Dedifferentiated amniotic fluid mesenchymal stem cell (primary cell): ENCODE results near the gene BACE2.

ENCODE experiments used
- DNase-seq: peaks from one replicate; pipeline ENCODE4 v3.0.0-alpha.2; 2016; ENCODE audit errors: extremely low spot score

Gene BACE2

DNA sequence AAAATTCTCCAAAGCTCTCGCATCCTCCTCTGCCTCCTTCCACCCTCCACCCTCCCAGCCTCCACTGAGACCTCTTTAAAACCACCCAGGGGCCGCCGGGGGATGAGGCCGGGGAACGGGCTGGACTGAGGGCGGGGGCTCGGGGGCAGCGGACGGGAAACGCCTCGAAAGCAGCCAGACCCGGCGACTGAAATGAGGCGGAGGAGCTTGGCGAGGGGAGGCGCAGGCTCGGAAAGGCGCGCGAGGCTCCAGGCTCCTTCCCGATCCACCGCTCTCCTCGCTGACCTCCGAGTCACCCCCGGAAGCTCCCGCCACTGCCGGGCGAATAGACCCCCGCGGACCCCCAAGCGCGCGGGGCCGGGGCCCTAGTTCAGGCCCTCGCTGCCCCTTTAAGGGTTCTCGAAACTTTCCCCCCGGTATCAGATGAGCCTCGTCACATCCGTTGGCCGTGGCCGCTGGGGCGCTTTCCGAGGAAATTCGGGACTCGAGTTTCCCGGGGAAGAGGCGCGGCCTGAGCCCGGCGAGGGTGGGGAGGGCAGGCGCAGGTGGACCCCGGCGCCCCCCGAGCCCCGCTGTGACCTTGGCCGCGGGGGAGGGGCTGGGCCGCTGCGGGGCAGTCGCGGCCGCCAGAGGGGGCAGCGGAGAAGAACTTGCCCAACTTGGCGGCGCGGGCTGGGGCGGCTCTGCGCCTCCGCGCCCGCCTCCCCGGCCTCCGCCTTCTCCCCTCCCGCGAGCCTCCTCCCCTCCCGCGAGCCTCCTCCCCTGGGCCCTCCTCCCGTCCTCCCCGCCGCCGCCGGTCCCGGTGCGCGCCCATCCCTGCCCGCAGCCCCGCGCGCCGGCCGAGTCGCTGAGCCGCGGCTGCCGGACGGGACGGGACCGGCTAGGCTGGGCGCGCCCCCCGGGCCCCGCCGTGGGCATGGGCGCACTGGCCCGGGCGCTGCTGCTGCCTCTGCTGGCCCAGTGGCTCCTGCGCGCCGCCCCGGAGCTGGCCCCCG lies at the start of gene BACE2:
Gene BACE2, plus strand, starts transcription at position 813 of the 995 bp plus-strand sequence. Its CDS starts 104 bp downstream, at position 917.
- peak; percentile 60 for DNase-seq

GRCh38 chr21:41119901-41120300 lies 48.1 kb upstream of the BACE2 start:
- no peak for DNase-seq

DNA sequence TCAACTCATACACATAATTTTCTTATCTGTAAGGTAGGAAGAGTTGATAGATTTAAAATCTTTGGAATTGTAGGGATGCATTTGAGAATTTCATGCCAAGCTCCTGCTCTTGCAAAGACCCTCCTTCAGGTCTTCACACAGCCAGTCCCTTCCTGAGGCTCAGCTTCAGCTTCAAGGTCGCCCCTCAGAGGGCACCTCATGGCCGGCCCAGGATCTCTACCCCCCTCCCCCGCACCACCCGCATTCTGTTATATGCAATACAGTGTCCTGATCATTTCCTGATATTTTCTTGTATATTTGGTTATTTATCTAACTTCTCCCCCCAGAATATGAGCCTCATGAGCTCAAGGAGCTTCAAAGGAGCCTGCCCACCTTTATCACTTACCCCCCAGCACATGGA lies 47.0 kb upstream of the BACE2 start:
- DNase-seq: no peak

DNA sequence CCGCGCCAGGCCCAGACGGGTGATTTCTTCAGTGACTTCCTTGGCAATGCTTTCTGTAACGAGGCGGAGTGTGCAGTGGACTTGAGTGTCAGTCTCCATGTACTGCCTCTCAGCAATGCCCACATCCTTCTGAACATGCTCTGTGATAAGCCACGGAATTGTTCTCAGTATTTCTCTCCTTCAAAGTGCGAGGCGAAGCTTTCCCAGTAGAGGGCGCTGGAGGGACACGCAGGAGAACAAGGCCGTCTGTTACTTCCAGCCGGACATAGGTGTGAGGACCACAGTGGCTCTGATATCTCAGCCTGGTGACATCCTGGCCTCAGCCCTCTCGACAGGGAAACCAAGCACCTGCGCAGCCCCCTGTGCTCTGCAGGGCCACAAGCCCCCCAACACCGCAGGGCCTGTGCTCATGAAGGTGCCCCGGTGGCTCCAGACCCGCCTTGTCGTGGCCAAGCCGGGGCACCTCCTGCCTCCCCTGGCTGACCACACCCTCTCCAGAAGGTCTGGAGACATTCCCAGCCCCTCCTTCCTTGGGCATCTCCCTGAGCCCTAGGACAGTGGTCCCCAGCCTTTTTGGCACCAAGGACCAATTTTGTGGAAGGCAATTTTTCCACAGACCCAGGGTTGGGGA lies 46.1 kb upstream of the BACE2 start:
- peak; percentile 75 for DNase-seq

DNA sequence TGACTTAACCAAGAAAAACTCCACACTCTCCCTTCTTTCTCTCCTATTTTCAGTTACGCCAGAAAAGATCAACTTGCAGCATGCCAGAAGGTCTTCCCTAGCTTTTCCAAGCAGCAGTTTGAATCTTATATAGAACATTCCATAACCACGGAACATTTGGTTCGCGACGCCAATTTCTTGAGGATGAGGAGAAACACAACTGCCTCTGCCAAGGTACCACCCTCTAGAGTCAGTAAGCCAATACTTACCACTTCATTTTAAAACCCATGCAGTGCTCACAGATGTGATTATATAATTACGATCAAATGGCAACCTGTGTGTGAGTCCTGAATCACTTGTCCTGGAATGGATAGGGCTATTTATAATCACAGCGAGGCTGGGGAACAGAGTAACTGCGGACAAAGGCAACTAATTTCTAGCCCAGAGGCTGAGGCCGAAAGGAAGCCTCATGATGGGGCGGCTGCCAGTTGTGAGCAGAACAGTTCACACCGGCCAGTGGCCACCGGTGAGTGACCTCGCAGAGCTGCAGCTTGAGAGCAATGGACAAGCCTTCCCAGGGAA lies 43.2 kb upstream of the BACE2 start:
- DNase-seq: peak; percentile 16

DNA sequence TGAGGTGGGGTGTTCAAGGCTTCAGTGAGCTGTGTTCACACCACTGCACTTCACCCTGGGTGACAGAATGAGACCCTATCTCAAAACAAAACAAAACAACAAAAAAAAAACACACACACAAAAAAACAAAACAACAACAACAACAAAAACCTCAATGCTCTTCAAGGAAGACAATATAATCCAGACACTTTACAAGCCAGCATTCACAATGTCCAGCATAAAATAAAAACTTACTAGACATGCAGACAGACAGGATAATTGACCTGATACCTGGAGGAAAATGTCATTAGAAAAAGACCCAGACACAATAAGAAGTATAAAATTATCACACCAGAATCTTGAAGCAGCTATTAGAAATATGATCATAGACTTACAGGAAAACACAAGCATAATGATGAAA lies 39.0 kb upstream of the BACE2 start:
- DNase-seq: no peak

GRCh38 chr21:41130883-41131282 lies 37.1 kb upstream of the BACE2 start:
- DNase-seq: no peak

GRCh38 chr21:41133874-41134522 lies 34.0 kb upstream of the BACE2 start:
- peak; percentile 19 for DNase-seq

DNA sequence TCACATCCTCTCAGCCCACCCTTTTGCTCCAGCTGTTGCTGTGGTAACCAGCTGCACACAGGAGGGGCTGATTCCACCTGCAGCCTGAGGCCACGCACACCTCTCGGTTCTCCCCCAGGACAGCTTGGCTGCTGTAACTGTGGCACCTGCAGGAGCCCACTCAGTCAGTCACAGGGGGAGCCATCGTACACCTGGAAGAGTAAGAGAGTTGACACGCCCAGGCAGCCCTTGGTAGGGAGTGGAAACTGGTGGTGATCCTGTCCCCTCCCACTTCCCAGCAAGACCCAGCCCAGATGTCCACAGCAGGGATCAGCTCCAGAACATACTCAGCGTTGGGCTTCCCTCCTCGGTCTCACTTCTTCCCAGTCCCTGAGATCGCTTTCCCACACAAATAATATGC lies 32.2 kb upstream of the BACE2 start:
- no peak for DNase-seq

- DNase-seq: no peak
Measured at GRCh38 chr21:41136286-41136685, 31.7 kb upstream of the BACE2 start.

DNA sequence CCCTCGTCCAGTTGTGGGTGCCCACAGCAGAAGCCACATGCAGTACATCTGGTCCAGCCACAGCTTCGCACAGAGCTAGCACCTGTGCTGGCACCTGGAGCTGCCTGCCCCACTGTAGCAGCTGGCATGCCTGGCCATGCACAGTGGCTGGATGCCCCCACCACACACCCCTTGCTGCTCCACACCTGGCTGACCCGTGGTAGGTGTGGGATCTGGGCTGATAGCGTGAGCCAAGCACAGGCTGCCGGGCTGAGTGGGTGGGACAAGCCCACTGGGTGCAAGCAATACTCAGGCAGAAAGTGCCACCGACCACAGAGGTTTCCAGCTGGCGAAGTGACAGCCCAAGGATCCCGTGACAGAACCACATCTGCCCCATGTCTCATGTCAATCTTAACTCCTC lies 30.6 kb upstream of the BACE2 start:
- DNase-seq: no peak

DNA sequence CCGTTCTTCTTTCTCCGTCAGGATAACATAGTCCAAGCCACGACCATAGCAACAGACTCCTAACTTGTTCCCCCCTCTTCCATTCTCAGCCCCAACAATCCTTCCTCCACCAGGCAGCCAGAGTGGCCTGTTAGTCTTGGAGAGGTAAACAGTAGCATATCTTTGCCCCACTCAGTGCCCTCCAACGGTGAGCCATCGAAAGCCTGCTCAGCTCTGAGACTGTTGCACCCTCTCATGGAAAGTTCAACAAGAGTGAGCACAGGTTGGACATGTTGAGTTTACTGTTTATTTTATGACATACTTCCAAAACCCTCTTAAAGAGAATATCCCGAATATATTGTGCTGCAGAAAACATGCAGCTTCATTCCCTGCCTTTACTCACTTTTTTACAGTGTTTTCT lies 30.1 kb upstream of the BACE2 start:
- no peak for DNase-seq

GRCh38 chr21:41138711-41139110 lies 29.2 kb upstream of the BACE2 start:
- no peak for DNase-seq

DNA sequence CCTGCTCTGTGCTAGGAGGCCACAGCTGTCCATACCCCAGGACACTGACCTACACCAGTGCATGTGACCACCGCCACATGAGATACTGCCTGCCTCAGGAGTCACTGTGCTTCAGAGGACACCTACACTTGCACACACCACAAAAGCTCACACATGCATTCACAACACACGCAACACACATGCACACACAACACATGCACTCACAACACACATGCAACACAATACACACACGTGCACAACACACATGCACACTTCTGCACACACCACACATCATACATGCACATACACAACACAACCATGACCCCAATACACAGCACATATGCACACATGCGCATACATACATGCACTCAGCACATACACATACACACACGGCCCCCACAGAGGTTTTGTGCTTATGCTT lies 28.7 kb upstream of the BACE2 start:
- no peak for DNase-seq

DNA sequence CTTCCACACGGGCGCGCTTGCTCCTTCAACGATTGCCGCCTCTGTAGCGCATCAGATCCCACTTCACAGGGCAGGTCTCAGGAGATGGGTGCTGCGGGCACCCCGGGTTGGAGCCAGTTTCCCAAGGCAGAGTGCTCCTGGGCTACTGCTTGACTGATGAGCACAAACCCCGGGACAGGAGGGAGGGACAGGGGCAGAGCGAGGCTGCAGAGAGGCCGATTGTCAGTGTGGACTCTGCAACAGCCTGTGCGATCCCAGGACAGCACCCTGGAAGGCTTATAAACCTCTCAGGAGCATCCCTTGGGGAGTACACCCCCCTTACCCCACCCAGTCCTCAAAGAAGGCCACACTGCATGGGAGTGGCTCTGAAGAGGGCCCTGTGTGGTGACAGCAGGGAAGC lies 28.0 kb upstream of the BACE2 start:
- no peak for DNase-seq

- no peak for DNase-seq
Measured at GRCh38 chr21:41141031-41141457, 26.9 kb upstream of the BACE2 start.

DNA sequence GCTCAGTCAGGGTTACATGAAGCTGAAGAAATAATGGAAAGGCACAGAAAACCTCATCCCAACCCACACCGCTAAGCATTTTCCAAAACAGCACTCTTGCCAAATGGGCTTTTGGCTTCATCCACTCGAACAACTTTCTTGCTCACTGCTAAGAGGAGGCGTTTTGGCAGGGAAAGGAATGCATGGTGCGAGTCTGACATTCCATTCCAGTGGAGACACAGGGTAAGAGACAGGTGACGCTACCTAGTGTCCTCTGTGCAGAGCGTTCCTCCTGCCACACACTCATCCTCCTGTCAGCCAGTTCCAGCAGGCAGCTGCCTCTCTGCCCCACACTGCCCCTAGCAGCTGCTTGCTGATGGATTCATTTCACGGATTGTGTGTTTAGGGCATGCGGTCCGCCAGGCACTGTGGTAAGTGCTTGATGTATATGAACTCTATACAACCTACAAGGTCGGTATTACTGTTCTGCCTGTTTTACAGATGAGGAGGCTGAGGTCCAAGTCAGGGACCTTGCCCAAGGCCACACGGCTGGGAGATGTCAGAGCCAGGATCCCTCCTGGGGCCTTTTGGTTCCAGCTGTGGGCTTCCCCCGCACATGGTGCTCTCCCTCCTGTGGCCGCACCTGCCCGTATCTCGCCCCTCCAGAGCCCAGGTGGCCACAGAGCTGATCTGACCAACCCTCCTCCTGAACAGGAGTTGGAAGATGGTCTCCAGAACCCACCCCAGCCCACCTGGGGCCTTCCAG lies 25.7 kb upstream of the BACE2 start:
- peak; percentile 60 for DNase-seq

DNA sequence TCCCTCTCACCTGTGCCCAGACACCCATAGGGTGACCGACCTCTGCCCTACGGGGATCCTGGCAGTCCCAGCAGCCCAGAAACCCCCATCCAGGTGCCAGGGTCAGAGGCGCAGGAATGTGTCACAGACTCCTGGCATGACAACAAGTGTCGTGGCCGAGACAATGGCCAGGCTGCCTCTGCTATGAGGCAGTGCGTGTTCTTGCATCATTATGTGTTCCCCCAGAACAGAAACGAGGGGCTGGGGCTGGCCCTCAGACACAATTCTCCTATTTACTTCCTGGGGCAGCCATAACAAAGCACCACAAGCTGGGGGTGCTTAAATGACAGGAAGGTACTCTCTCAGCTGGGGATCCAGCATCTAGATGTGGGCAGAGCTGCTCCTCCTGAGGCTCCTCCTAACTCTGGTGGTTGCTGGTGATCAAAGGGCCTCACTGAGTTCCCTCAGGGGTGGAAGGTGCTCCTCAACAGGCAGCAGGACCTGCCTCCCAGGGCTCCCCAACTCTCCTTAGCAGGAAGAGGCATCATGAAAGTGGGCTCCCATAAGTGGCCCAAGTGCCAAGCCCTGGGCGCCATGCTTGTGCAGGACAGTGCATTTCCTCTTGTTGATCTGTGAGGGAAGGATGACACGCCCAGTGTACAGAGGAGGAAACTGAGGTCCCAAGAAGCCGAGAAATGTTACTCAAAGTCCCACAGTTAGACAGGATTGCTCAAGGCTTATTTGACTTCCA lies 24.2 kb upstream of the BACE2 start:
- no peak for DNase-seq

DNA sequence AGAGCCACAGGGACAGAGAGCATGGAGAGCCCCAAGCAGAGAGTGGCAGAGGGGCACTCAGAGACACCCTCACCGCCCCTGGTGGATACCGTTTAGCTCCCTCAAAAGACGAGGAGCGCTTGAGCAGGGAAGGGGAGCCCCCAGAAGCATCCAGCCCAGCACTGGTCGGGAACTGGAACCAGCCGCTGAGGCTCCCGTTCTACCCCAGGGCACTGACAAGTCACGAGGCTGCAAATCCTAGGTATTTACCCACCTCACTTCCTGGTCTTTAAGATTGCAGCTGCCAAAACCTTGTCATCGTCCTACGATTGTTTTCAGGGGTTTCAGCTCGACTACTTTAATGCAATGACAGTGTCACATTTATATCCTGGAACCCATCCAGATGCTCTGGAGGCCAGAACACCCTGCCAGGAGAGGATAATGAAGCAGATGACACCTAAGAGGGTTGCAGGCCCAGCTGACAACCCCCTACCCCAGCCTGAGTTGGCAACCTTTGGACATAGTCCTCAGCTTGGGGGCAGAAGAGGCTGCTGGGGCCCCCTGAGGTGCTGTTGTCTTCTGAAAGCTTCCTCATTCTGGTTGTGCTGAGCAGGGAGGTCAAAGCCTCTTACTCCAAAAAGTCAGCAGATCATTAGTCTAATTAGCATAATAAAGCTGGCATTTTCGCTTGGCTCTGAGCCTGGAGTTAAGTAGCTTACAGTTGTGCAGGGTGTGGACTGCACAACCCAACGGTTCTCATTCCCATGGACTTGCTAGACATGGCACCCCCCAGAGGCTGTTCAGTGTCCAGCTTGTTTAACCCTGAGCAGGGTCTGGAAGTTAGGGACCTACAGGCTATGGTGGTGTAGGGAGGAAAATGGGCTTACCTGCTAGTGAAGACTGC lies 20.6 kb upstream of the BACE2 start:
- no peak for DNase-seq

- DNase-seq: no peak
Measured at GRCh38 chr21:41147979-41148355, 20.0 kb upstream of the BACE2 start.
